ENCODE results near the gene PDE8B. TPM values are rescaled to one million over a fixed set of nuclear protein-coding genes. Genes with fewer than 3 reads are reported as not detected.

The PDE8B gene
- total and polyA plus RNA-seq, 7 donors = 0.23 to 11.3 (median 2.9) TPM

GRCh38 chr5:77168879-77169244, 41.6 kb upstream of the PDE8B start:
- Histone ChIP-seq H3K4me1 (peaks cover 0 to 24% (median 18%) of the 10 kb centered on the region in 4 donors), H3K4me3 (no peak overlapping the region), H3K9me3 (no peaks in the 10 kb centered on the region), H3K36me3 (no peaks in the 10 kb centered on the region), H3K27me3 (no peaks in the 10 kb centered on the region), H3K27ac (peak overlapping the region in 2 of 4 donors; percentile 64 to 72)
- 15 to 61% methylated on average over 3 of the region's 3 CpGs for WGBS, 2 donors
- no peak for DNase-seq
- intact Hi-C loops (cut with DNase I) = loop anchor here (5.0 kb wide), 1 partner anchor 38 kb away; no protein-coding TSS in a partner anchor
- no peak for TF ChIP-seq POLR2A (IDR thresholded peaks at IDR 0.05)
- no peak for TF ChIP-seq POLR2AphosphoS5 (IDR thresholded peaks at IDR 0.05)
- TF ChIP-seq CTCF (IDR thresholded peaks at IDR 0.05) = no peak
- no peak for TF ChIP-seq EP300 (IDR thresholded peaks at IDR 0.05)

- Histone ChIP-seq H3K4me3 (no peak overlapping the region), H3K4me1 (peaks cover 0 to 24% (median 18%) of the 10 kb centered on the region in 4 donors), H3K27ac (no peak overlapping the region), H3K9me3 (no peaks in the 10 kb centered on the region), H3K36me3 (no peaks in the 10 kb centered on the region), H3K27me3 (no peaks in the 10 kb centered on the region)
- no peak for DNase-seq
- WGBS, 2 donors = 81 to 83% methylated on average over 6 of the region's 6 CpGs
- intact Hi-C loops (cut with DNase I) = no loop called here
- TF ChIP-seq CTCF (IDR thresholded peaks at IDR 0.05) = no peak
- TF ChIP-seq POLR2AphosphoS5 (IDR thresholded peaks at IDR 0.05) = no peak
- TF ChIP-seq EP300 (IDR thresholded peaks at IDR 0.05) = no peak
- no peak for TF ChIP-seq POLR2A (IDR thresholded peaks at IDR 0.05)
Measured at GRCh38 chr5:77170196-77170890, 40.1 kb upstream of the PDE8B start.

GRCh38 chr5:77171141-77171910, 39.2 kb upstream of the PDE8B start:
- no peak overlapping the region for H3K27ac ChIP-seq
- no peaks in the 10 kb centered on the region for H3K9me3 ChIP-seq
- H3K27me3 ChIP-seq = no peaks in the 10 kb centered on the region
- TF ChIP-seq POLR2A (IDR thresholded peaks at IDR 0.05) = no peak
- no peak for TF ChIP-seq POLR2AphosphoS5 (IDR thresholded peaks at IDR 0.05)
- TF ChIP-seq CTCF (IDR thresholded peaks at IDR 0.05) = no peak
- no peak for TF ChIP-seq EP300 (IDR thresholded peaks at IDR 0.05)
- H3K4me1 ChIP-seq = peaks cover 0 to 24% (median 18%) of the 10 kb centered on the region in 4 donors
- H3K4me3 ChIP-seq = no peak overlapping the region
- H3K36me3 ChIP-seq = no peaks in the 10 kb centered on the region
- intact Hi-C loops (cut with DNase I) = no loop called here
- WGBS, 2 donors = 83 to 94% methylated on average over 7 of the region's 7 CpGs
- DNase-seq = no peak

- Histone ChIP-seq H3K36me3 (no peaks in the 10 kb centered on the region), H3K4me1 (peaks cover 0 to 12% (median 12%) of the 10 kb centered on the region in 4 donors), H3K27ac (no peak overlapping the region), H3K9me3 (no peaks in the 10 kb centered on the region), H3K4me3 (no peak overlapping the region), H3K27me3 (peaks cover 0 to 3% (median 0%) of the 10 kb centered on the region in 3 donors)
- intact Hi-C loops (cut with DNase I) = no loop called here
- DNase-seq = no peak
- TF ChIP-seq POLR2A (IDR thresholded peaks at IDR 0.05) (no peak), CTCF (IDR thresholded peaks at IDR 0.05) (no peak), EP300 (IDR thresholded peaks at IDR 0.05) (no peak)
- WGBS, 2 donors = 91 to 93% methylated on average over 1 of the region's 1 CpG
Measured at GRCh38 chr5:77172713-77173328, 37.7 kb upstream of the PDE8B start.

Measured in sigmoid colon (tissue), 7 donors.